Mammary epithelial cell (primary cell): Measurements from ENCODE around the gene ZNF3.

Experiments
- CTCF ChIP-seq, 2 donors: IDR thresholded peaks in 1 of 2; conservative IDR thresholded peaks in 1 of 2; 2 replicates each; pipeline ENCODE4 v1.5.1; 2011 to 2012; ENCODE audit warnings: inconsistent platforms in 2 of 2, low read length in 2 of 2, mild to moderate bottlenecking in 2 of 2, control low read depth in 1 of 2, low read depth in 1 of 2; ENCODE audit not compliant: insufficient read depth in 1 of 2; ENCODE audit errors: extremely low read depth in 1 of 2
- EZH2 ChIP-seq: IDR thresholded peaks from 2 replicates; pipeline ENCODE4 v1.6.1; 2012; ENCODE audit warnings: low read length, inconsistent platforms, borderline replicate concordance

GRCh38 chr7:100119072-100119969, 37.8 kb upstream of the ZNF3 start, which contains the start of the genes CNPY4 and TAF6:
- peak in 1 of 2 donors; percentile 16 for TF ChIP-seq CTCF (conservative IDR thresholded peaks at IDR 0.05 in 1 of 2, IDR thresholded peaks at IDR 0.05 in 1 of 2; ENCODE audit: extremely low read depth in 1 of 2, insufficient read depth in 1 of 2, low read depth in 1 of 2, low read length in 2 of 2)
- no peak for TF ChIP-seq EZH2
